ENCODE data around the gene LBX2.
"Not testable (repeated sequence)": the region's sequence is repeated elsewhere in the genome, so short reads cannot be mapped to it uniquely, and the experiment has no call there.

The LBX2 gene

DNA sequence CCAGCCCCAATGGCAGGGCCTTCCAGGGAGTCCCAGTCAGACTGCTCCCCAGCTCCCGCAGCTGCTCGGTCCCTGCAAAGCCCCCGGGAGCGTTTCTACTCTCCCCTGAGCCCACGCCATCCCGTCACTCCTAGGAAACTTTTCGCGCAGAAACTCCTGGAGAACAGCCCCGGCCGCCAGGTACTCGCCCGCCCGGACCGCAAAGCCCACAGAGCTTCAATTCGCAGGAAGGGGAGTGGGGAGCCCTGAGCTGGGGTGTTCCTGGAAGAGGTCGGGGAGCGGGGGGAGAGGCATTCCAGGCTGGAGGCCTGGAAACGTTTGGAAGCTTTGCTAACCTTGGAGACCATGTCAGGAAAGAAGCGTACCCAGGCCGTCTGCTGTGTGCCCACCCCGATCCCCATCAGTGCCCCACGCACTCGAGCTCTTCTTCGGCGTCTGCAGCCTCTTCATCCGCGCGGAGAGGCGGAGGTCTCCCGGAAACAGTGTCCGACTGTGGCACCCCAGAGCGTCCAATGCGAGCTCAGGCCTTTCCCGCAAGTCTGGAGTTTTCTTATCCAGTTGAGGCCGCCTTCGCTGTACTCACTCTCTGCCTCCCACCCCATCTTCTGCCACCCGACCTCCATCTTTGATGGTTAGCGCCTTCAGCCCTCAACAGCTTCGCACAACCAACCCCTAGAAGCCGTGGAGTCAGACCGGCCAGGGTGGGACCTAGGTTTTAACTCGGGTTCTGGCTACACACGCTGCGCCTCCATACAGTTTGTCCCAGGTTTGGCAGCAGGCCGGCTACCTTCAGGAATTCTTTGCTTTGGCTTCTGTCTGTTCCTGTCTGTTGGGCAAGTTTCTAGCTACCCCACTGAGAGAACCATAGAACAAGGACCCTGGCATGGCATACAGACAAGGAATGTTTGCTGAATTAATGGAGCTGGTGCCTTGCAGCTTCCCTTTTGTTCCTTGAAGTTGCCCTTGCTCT lies 4.4 kb upstream of the LBX2 start:
- no peak for DNase-seq (ENCODE audit: low read depth)

DNA sequence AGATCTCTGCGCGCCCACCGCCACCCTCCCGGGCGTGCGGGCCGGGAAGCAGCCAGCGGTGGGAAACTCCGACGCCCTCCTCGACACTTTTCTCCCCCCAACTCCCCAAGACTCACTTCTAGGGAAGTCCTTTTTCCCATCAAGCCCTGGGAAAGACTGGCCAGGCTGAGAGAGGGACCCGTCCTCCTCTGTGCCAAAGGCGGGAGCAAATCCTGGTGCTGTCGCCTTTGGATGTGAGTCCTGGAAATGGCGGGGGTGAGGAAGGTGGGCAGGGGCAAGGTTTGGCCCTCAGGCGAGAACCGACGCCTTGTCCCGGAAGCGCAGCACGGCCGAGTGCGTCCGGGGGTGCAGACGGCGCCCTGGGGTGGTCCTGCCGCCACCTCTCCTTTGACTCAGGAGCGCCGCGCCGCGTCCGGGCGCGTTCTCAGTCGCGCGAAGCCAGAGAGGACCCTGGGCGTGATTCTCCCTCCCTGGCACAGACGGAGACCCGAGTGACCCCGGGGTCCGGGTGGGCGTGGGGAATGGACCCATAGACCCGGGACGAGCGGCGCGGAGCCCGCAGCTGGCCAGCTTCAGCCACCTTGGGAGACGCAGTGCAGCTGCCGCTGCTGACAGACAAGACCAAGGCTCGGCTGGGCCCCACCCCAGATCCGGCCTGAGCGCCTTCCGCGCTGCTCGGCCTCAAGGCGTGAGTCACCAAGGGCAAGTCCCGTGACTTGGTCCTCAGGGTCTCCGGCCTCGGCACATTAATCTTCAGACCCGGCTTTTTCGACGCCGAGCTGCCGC lies 3.5 kb upstream of the LBX2 start:
- no peak for DNase-seq (ENCODE audit: low read depth)

GRCh38 chr2:74502147-74502719 lies 2.8 kb upstream of the LBX2 start:
- no peak for DNase-seq (ENCODE audit: low read depth)

GRCh38 chr2:74501335-74502071 lies 2.1 kb upstream of the LBX2 start:
- no peak for DNase-seq (ENCODE audit: low read depth)

- DNase-seq (ENCODE audit: low read depth) = no peak
Observed at GRCh38 chr2:74500578-74500946, 1.2 kb upstream of the LBX2 start.

GRCh38 chr2:74499940-74500577 lies 656 bp upstream of the LBX2 start:
- no peak for DNase-seq (ENCODE audit: low read depth)

- no peak for DNase-seq (ENCODE audit: low read depth)
Observed at GRCh38 chr2:74498500-74499266, 720 bp downstream of the LBX2 start.

DNA sequence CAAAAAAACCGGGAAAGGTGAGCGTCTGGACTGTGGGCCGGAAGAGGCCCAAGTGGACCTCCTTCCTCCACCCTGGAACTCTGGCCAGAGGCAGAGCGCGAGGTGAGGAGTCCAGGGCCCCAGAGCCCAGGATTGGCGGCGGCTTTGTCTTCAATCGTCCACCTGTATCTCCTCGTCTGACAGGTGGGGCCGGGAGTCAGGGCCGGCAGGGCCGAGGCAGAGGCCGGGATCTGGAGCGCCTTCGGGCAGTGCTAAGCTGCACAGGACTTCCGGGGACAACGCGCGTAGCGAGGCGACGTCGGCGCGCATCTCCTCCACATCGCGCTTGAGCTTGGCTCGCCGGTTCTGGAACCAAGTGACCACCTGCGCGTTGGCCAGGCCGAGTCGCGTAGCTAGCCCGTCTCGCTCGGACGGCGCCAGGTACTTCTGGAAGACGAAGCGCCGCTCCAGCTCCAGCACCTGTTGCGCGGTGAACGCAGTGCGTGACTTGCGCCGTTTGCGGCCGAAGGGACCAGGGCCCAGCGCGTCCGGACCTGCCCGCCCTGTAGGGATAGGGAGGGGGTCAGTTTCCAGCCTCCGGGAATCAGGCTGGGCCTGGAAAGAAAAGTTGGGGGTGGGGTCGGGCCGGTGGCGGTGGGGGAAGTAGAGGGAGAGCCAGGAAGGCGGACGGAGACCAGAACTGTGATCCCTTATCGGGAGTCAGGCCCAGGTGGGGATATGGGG lies 1.5 kb downstream of the LBX2 start:
- DNase-seq (ENCODE audit: low read depth) = no peak

GRCh38 chr2:74496997-74497776 lies 2.2 kb downstream of the LBX2 start:
- DNase-seq (ENCODE audit: low read depth) = no peak

DNA sequence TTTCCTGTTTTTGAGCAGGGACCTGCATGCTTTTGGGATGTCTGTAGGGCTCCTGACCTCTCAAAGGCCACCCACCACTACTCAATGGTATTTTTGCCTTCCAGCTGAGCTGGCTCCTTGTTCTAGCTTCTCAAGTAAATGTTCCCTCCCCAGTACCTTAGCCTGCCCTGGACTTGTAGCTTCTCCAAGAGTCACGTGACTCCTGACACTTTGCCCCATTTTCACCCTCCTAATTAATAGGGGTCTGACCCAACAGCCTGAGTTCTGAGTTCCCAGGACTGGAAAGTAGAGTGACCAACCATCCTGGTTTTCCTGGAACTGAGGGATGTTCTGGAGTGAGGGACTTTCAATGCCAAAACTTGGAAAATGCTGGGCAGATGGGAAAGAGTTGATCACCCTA lies 4.0 kb downstream of the LBX2 start:
- DNase-seq (ENCODE audit: low read depth) = no peak

GRCh38 chr2:74493546-74493945 lies 5.9 kb downstream of the LBX2 start:
- DNase-seq (ENCODE audit: low read depth) = no peak

- DNase-seq (ENCODE audit: low read depth) = no peak
Observed at GRCh38 chr2:74491648-74492544, 7.5 kb downstream of the LBX2 start.

DNA sequence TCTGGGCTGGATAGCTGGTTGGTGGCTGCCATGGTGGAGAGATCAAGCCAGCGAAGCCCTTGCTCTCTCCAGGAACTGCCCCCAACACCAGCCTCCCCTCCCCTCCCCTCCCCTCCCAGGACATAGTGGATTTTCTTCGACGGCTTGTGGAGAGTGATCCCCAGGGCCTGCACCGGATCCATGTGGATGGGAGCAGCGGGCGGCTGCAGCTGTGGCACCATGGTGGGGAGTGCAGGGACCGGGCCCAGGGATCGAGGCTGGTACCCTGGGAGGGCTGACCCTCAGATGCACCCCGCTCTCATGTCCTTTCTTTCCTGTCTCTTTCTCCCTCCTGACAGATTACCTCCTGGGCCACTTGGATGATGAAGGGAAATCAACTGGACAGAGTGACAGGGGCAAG lies 9.5 kb downstream of the LBX2 start:
- no peak for DNase-seq (ENCODE audit: low read depth)

DNA sequence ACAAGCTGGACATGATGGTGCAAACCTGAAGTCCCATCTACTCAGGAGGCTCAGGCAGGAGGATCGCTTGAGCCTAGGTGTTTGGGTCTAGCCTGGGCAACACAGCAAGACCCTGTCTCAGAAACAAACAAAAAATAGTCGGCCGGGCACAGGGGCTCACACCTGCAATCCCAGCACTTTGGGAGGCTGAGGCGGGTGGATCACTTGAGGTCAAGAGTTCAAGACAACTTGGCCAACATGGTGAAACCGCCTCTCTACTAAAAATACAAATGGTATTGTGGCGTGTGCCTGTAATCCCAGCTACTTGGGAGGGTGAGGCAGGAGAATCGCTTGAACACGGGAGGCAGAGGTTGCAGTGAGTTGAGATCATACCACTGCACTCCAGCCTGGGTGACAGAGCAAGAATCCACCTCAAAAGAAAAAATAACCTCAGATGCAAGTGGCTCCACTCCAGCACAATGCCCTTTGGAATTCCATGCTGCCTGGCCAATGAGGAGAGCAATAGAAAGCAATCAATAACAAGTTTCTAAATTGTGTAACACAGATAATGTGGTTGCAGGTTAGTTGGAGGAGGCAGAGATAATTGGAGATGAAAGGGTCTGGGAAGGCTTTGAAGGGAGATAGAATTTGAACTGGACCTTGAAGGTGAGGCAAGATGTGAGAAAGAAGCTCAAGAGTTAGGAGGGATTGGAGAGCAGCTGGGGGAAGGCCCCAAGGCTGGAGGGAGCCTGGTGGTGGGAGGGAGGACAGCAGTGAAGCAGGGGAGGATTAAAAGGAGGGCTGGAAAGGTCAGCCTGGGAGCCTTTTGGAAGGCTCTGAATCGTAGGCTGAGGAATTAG lies 10.5 kb downstream of the LBX2 start:
- DNase-seq (ENCODE audit: low read depth) = no peak

DNA sequence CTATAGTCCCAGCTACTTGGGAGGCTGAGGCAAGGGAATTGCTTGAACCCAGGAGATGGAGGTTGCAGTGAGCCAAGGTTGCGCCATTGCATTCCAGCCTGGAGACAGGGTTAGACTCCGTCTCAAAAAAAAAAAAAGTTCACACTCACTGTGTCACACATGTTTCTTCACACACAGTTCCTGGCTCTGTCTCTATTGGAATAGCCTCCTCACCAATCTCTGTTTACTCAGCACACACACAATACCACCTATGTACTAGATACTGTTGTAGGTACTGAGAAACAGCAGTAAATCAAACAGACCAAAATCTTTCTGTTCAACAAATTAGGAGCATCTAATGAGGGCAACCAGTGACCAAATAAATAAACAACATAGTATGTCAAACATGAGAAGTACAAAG lies 13.3 kb downstream of the LBX2 start:
- no peak for DNase-seq (ENCODE audit: low read depth)

- DNase-seq (ENCODE audit: low read depth) = not testable (repeated sequence)
Observed at GRCh38 chr2:74483675-74484164, 15.7 kb downstream of the LBX2 start.
